K562 (cell line): ENCODE measurements around the gene ZFAND3. TPM values are rescaled to one million over a fixed set of nuclear protein-coding genes. Genes with fewer than 3 reads are reported as not detected.
A peak's percentile ranks its signal among the peaks of the same experiment; 100 is the strongest.

Experiments used
- ATAC-seq: fragments of 200-7000 bp; cut with Tn5 transposase; 3 replicates; pipeline ENCODE4 v1.9.1; 2020; ENCODE audit warnings: moderate library complexity
- BruUV-seq: library from RNA; stranded (reverse); fragments of 400-500 nt; replicated peaks from 2 replicates; lab custom pipeline; 2021; lab: Mats Ljungman, UMichigan
- CTCF ChIA-PET: fragments of 300-600 bp; formaldehyde crosslinking; extraction: SDS; loops from one replicate; lab custom pipeline; 2021; ENCODE audit warnings: low intra/inter-chr PET ratio; lab: Yijun Ruan, JAX
- POLR2A ChIA-PET: fragments of 300-600, 350-650 bp; sonication (Branson Sonifier 250); formaldehyde crosslinking; extraction: SDS; loops from one replicate; lab custom pipeline; 2021; ENCODE audit warnings: antibody characterized with exemption, inconsistent platforms; lab: Yijun Ruan, JAX
- DNase-seq, 4 experiments: peaks; one replicate each; pipeline versions ENCODE4 v3.0.0 to v3.0.0-alpha.2; 2011 to 2018; ENCODE audit warnings: low spot score in 3 of 4, mixed read lengths in 3 of 4; ENCODE audit errors: extremely low read depth in 1 of 4
- FAIRE-seq: peaks from 2 replicates; lab custom pipeline; 2011; peaks lifted over from hg19 to GRCh38; lab: Jason Lieb, UNC
- H2AFZ ChIP-seq: 2 replicates; pipeline ENCODE4 v1.6.0; 2011; ENCODE audit warnings: low read depth, low read length, control low read depth, inconsistent platforms
- H3K27ac ChIP-seq: fragments of 200-600 bp; 3 replicates; pipeline ENCODE4 v1.8.0; 2011; ENCODE audit warnings: low read depth, mild to moderate bottlenecking, control low read depth, inconsistent platforms, low read length, moderate library complexity, mixed read lengths; ENCODE audit errors: extremely low read depth
- H3K27me3 ChIP-seq, 2 experiments: fragments of 300-600 bp in 1 of 2; 2 replicates in 1 of 2; 3 replicates in 1 of 2; pipeline versions ENCODE4 v1.6.0 to v1.8.0; 2011; ENCODE audit warnings: inconsistent platforms in 2 of 2, low read length in 2 of 2, mild to moderate bottlenecking in 1 of 2, mixed read lengths in 1 of 2, moderate library complexity in 1 of 2; ENCODE audit not compliant: control insufficient read depth in 2 of 2, insufficient read depth in 2 of 2
- H3K36me3 ChIP-seq: fragments of 300-600 bp; 3 replicates; pipeline ENCODE4 v1.8.0; 2011; ENCODE audit warnings: mild to moderate bottlenecking, low read length, inconsistent platforms; ENCODE audit not compliant: control insufficient read depth, insufficient read depth
- H3K4me1 ChIP-seq, 2 experiments: fragments of 200-600 bp in 1 of 2; replicated peaks in 1 of 2; 2 replicates in 1 of 2; 3 replicates in 1 of 2; pipeline versions ENCODE4 v1.5.1 to v1.8.0; 2011; ENCODE audit warnings: inconsistent platforms in 2 of 2, low read length in 2 of 2, mild to moderate bottlenecking in 1 of 2, mixed read lengths in 1 of 2, moderate library complexity in 1 of 2; ENCODE audit not compliant: control insufficient read depth in 2 of 2, insufficient read depth in 2 of 2
- H3K4me2 ChIP-seq: 2 replicates; pipeline ENCODE4 v1.6.1; 2011; ENCODE audit warnings: low read length, control low read depth, inconsistent platforms, mixed read lengths; ENCODE audit not compliant: insufficient read depth
- H3K4me3 ChIP-seq: fragments of 200-600 bp; sonication (generic), shearing (Covaris generic); 2 replicates; pipeline ENCODE4 v1.5.1; 2016; ENCODE audit warnings: control low read depth, inconsistent platforms
- H3K79me2 ChIP-seq: fragments of 200-600 bp; 3 replicates; pipeline ENCODE4 v1.8.0; 2011; ENCODE audit warnings: low read length, inconsistent platforms; ENCODE audit not compliant: control insufficient read depth, insufficient read depth
- H3K9ac ChIP-seq, 2 experiments: 2 replicates each; pipeline versions ENCODE4 v1.6.0 to v1.6.1; 2011; ENCODE audit warnings: low read depth in 2 of 2, low read length in 2 of 2, control low read depth in 1 of 2, inconsistent platforms in 1 of 2, mild to moderate bottlenecking in 1 of 2, mixed read lengths in 1 of 2; ENCODE audit not compliant: insufficient read depth in 1 of 2
- H3K9me1 ChIP-seq: one replicate; pipeline ENCODE4 v1.6.0; 2011; ENCODE audit warnings: inconsistent platforms, mild to moderate bottlenecking, low read length, moderate library complexity; ENCODE audit not compliant: control insufficient read depth, insufficient read depth
- H3K9me3 ChIP-seq: replicated peaks from 2 replicates; pipeline ENCODE4 v1.5.1; 2011; ENCODE audit warnings: low read depth, low read length, inconsistent platforms; ENCODE audit not compliant: control insufficient read depth, insufficient read depth
- H4K20me1 ChIP-seq: replicated peaks from 2 replicates; pipeline ENCODE4 v1.6.1; 2011; ENCODE audit warnings: low read length, inconsistent platforms, mixed read lengths; ENCODE audit not compliant: control insufficient read depth, insufficient read depth
- ARID2 ChIP-seq: fragments of 450-650 bp; IDR thresholded peaks from 2 replicates; pipeline ENCODE4 v1.6.1; 2017; ENCODE audit warnings: antibody characterized with exemption, mild to moderate bottlenecking
- EWSR1 ChIP-seq: fragments of 450-650 bp; IDR thresholded peaks from 2 replicates; pipeline ENCODE4 v1.6.1; 2018; ENCODE audit warnings: borderline replicate concordance, mild to moderate bottlenecking, low read depth, moderate library complexity; ENCODE audit not compliant: partially characterized antibody
- GABPB1 ChIP-seq: sonication (generic); formaldehyde crosslinking; IDR thresholded peaks from 2 replicates; pipeline ENCODE4 v1.8.0; 2022; ENCODE audit warnings: mild to moderate bottlenecking, missing genetic modification reagents
- NR2C2 ChIP-seq, 2 experiments: fragments of 200-800 bp in 1 of 2; sonication (Bioruptor generic) in 1 of 2; sonication (generic) in 1 of 2; formaldehyde crosslinking in 1 of 2; IDR thresholded peaks; 2 replicates each; pipeline versions ENCODE4 v1.6.1 to v1.8.0; 2016 to 2022; ENCODE audit warnings: mild to moderate bottlenecking in 1 of 2, missing compliant biosample characterization in 1 of 2, missing genetic modification characterization in 1 of 2, missing genetic modification reagents in 1 of 2
- PHB2 ChIP-seq: fragments of 450-650 bp; IDR thresholded peaks from 2 replicates; pipeline ENCODE4 v1.6.1; 2017; ENCODE audit warnings: low read depth
- RFX1 ChIP-seq: fragments of 450-650 bp; IDR thresholded peaks from 2 replicates; pipeline ENCODE4 v1.6.1; 2016; ENCODE audit warnings: mild to moderate bottlenecking, moderate library complexity
- RNF2 ChIP-seq: sonication (generic); IDR thresholded peaks from 2 replicates; pipeline ENCODE4 v1.6.1; 2016
- STAT5B ChIP-seq: fragments of 250-450 bp; sonication (Bioruptor Pico); IDR thresholded peaks from 2 replicates; pipeline ENCODE4 v1.8.0; 2021; ENCODE audit warnings: mild to moderate bottlenecking, inconsistent platforms
- TAF1 ChIP-seq: IDR thresholded peaks from 2 replicates; pipeline ENCODE4 v1.6.1; 2011; ENCODE audit warnings: mild to moderate bottlenecking, low read length, moderate library complexity; ENCODE audit not compliant: insufficient read depth, control insufficient read depth, severe bottlenecking; ENCODE audit errors: extremely low read depth
- TRIM28 ChIP-seq: fragments of 450-650 bp; IDR thresholded peaks from 2 replicates; pipeline ENCODE4 v1.6.1; 2017
- ZBED1 ChIP-seq: IDR thresholded peaks from 2 replicates; pipeline ENCODE4 v1.6.1; 2014
- ZBTB7A ChIP-seq: IDR thresholded peaks from 2 replicates; pipeline ENCODE4 v1.6.1; 2011; ENCODE audit warnings: low read depth, mild to moderate bottlenecking, low read length, moderate library complexity, borderline replicate concordance; ENCODE audit not compliant: control insufficient read depth
- ZNF121 ChIP-seq: sonication (generic); formaldehyde crosslinking; conservative IDR thresholded peaks from 2 replicates; pipeline ENCODE4 v1.8.0; 2022; ENCODE audit warnings: missing genetic modification reagents
- ZNF165 ChIP-seq: fragments of 250-450 bp; sonication (Bioruptor Pico); IDR thresholded peaks from 2 replicates; pipeline ENCODE4 v1.4.0; 2020; ENCODE audit warnings: borderline replicate concordance
- ZNF347 ChIP-seq: fragments of 450-650 bp; formaldehyde crosslinking; IDR thresholded peaks from 2 replicates; pipeline ENCODE4 v1.4.0; 2020; ENCODE audit warnings: low read depth, mild to moderate bottlenecking, moderate library complexity
- ZNF707 ChIP-seq: fragments of 250-450 bp; sonication (Bioruptor Pico); conservative IDR thresholded peaks from 2 replicates; pipeline ENCODE4 v1.8.0; 2022; ENCODE audit warnings: inconsistent platforms, mild to moderate bottlenecking, moderate library complexity
- WGBS: fragments of 100-300 bp; shearing (Covaris generic); methylation state at CpG from one replicate; pipeline ENCODE4 v1.1.6; 2016; ENCODE audit warnings: low coverage, mixed read lengths; ENCODE audit not compliant: insufficient coverage; ENCODE audit errors: missing lambda C conversion rate; 5-methylcytosine and 5-hydroxymethylcytosine counted together
- in situ Hi-C: fragments of 300-500 bp; cut with MboI; formaldehyde crosslinking; loops from 4 replicates; pipeline ENCODE4 v1.15.0; 2018; ENCODE audit warnings: inconsistent platforms, mixed read lengths
- intact Hi-C: fragments of 100-400 bp; cut with micrococcal nuclease; formaldehyde crosslinking; loops from 2 replicates; pipeline ENCODE4 v1.14.2; 2022
- polyA plus RNA-seq, 8 experiments: library from polyadenylated mRNA; depleted of rRNA in 4 of 8; stranded (reverse) in 5 of 8; unstranded in 3 of 8; fragments of >200 nt; fragmentation: Nextera tagmentation in 2 of 8; fragmentation: Illumina TruSeq in 1 of 8; extraction: Ambion mirVana in 2 of 8; extraction: Trizol in 1 of 8; gene quantifications; 2 replicates each; pipeline versions ENCODE4 v1.2.1 to v1.2.3, GENCODE V29; 2011 to 2014; ENCODE audit warnings: inconsistent platforms in 1 of 8, missing spikeins in 1 of 8
- total RNA-seq, 7 experiments: library from RNA; depleted of rRNA in 6 of 7; stranded (reverse); fragments of >200 nt in 6 of 7; fragmentation: Illumina TruSeq in 2 of 7; extraction: Trizol in 2 of 7; gene quantifications; 2 replicates each; pipeline versions ENCODE4 v1.2.1 to v1.2.3, GENCODE V29; 2011 to 2021; ENCODE audit warnings: low replicate concordance in 1 of 7
- TF ChIP-seq, protein P1 (sequence below), 3 experiments: IDR thresholded peaks in 2 of 3; conservative IDR thresholded peaks in 1 of 3; 2 replicates each; pipeline ENCODE4 v1.5.1; 2011 to 2012; ENCODE audit warnings: low read length in 3 of 3, mild to moderate bottlenecking in 3 of 3, control low read depth in 2 of 3, improper control_type of control experiment in 1 of 3, inconsistent platforms in 1 of 3, low read depth in 1 of 3, mixed read lengths in 1 of 3, moderate library complexity in 1 of 3; ENCODE audit not compliant: insufficient read depth in 2 of 3
- TF ChIP-seq, protein P2 (sequence below): fragments of 450-650 bp; formaldehyde crosslinking; IDR thresholded peaks from 2 replicates; pipeline ENCODE4 v1.4.0; 2020; ENCODE audit warnings: mild to moderate bottlenecking, moderate library complexity
- TF ChIP-seq, protein P3 (sequence below): sonication (generic); formaldehyde crosslinking; IDR thresholded peaks from 2 replicates; pipeline ENCODE4 v1.8.0; 2022; ENCODE audit warnings: mild to moderate bottlenecking, low read depth, missing genetic modification reagents

The ZFAND3 gene
- total and polyA plus RNA-seq, 9 of the 15 experiments (the other 6 are each of a cell fraction or from before 2014, with no cell fraction given): 0.81 to 26.6 (median 11.8) TPM

DNA sequence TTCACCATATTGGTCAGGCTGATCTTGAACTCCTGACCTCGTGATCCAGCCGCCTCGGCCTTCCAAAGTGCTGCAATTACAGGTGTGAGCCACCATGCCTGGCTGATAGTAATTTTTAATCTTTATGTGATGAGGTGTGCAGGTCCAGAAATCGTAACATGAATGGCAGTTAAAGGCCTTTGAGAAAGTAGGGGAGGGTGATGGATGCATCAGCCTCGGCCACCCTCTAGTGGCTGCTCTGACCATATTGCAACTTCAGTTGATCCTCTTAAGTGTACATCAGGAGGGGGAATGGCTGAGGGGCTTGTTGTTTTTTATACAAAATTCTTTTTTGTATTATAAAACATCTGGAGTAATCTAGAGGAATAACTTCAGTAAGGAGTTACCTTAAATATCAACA, 193.0 kb downstream of the ZFAND3 start:
- H3K4me1 ChIP-seq: no peaks in the 10 kb centered on the region; a peak in 1 of 5 replicates
- 52% methylated on average over 5 of the region's 5 CpGs for WGBS
- H3K27me3 ChIP-seq: no peaks in the 10 kb centered on the region
- ATAC-seq: peak; percentile 92
- H4K20me1 ChIP-seq: peaks cover 20% of the 10 kb centered on the region
- CTCF ChIA-PET: interaction anchor here (1.2 to 1.7 kb wide), 2 partner anchors 221 to 529 kb away, joined by 4 to 5 read pairs; no protein-coding TSS in a partner anchor
- H3K9me1 ChIP-seq: no peaks in the 10 kb centered on the region
- intact Hi-C loops (loop anchor here (1.0 to 10.0 kb wide), 3 partner anchors 148 to 305 kb away; no protein-coding TSS in a partner anchor), in situ Hi-C loops (loop anchor here (10.0 kb wide), 1 partner anchor 218 kb away; no protein-coding TSS in a partner anchor)
- peak; percentile 39 to 57 (median 44) for DNase-seq
- no peaks in the 10 kb centered on the region; the same call in 2 of the 3 replicates for H3K79me2 ChIP-seq
- H3K9me3 ChIP-seq: no peaks in the 10 kb centered on the region
- no TSS peak for BruUV-seq
- FAIRE-seq: peak; percentile 42
- POLR2A ChIA-PET: no interaction called here
- H3K9ac ChIP-seq: no peak overlapping the region
- H3K27ac ChIP-seq: no peak overlapping the region
- no peaks in the 10 kb centered on the region for H3K36me3 ChIP-seq
- H3K4me2 ChIP-seq: no peak overlapping the region
- H3K4me3 ChIP-seq: no peak overlapping the region
- no peak overlapping the region for H2AFZ ChIP-seq
- no peak for TF ChIP-seq TAF1
- TF ChIP-seq, protein P1, sequence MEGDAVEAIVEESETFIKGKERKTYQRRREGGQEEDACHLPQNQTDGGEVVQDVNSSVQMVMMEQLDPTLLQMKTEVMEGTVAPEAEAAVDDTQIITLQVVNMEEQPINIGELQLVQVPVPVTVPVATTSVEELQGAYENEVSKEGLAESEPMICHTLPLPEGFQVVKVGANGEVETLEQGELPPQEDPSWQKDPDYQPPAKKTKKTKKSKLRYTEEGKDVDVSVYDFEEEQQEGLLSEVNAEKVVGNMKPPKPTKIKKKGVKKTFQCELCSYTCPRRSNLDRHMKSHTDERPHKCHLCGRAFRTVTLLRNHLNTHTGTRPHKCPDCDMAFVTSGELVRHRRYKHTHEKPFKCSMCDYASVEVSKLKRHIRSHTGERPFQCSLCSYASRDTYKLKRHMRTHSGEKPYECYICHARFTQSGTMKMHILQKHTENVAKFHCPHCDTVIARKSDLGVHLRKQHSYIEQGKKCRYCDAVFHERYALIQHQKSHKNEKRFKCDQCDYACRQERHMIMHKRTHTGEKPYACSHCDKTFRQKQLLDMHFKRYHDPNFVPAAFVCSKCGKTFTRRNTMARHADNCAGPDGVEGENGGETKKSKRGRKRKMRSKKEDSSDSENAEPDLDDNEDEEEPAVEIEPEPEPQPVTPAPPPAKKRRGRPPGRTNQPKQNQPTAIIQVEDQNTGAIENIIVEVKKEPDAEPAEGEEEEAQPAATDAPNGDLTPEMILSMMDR (IDR thresholded peaks at IDR 0.05 in 2 of 3, conservative IDR thresholded peaks at IDR 0.05 in 1 of 3; ENCODE audit: insufficient read depth in 2 of 3, low read depth in 1 of 3, low read length in 3 of 3): peak; percentile 69 to 83 (median 73)
- TF ChIP-seq, protein P2, sequence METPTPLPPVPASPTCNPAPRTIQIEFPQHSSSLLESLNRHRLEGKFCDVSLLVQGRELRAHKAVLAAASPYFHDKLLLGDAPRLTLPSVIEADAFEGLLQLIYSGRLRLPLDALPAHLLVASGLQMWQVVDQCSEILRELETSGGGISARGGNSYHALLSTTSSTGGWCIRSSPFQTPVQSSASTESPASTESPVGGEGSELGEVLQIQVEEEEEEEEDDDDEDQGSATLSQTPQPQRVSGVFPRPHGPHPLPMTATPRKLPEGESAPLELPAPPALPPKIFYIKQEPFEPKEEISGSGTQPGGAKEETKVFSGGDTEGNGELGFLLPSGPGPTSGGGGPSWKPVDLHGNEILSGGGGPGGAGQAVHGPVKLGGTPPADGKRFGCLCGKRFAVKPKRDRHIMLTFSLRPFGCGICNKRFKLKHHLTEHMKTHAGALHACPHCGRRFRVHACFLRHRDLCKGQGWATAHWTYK (CRISPR knock-in tag): no peak
- TF ChIP-seq EWSR1: no peak
- no peak for TF ChIP-seq NR2C2 (CRISPR knock-in tag; IDR thresholded peaks at IDR 0.05)
- TF ChIP-seq NR2C2 (tag; IDR thresholded peaks at IDR 0.05): no peak
- TF ChIP-seq ZNF347: no peak
- TF ChIP-seq, protein P3, sequence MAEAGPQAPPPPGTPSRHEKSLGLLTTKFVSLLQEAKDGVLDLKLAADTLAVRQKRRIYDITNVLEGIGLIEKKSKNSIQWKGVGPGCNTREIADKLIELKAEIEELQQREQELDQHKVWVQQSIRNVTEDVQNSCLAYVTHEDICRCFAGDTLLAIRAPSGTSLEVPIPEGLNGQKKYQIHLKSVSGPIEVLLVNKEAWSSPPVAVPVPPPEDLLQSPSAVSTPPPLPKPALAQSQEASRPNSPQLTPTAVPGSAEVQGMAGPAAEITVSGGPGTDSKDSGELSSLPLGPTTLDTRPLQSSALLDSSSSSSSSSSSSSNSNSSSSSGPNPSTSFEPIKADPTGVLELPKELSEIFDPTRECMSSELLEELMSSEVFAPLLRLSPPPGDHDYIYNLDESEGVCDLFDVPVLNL (CRISPR knock-in tag): no peak
- TF ChIP-seq STAT5B (CRISPR knock-in tag): no peak
- TF ChIP-seq ARID2: peak; percentile 42; the same call in 1 of the 2 replicates
- no peak for TF ChIP-seq ZNF707 (CRISPR knock-in tag)
- no peak for TF ChIP-seq ZBED1
- TF ChIP-seq PHB2: no peak
- no peak for TF ChIP-seq RFX1
- no peak for TF ChIP-seq GABPB1 (CRISPR knock-in tag)
- TF ChIP-seq ZNF121 (CRISPR knock-in tag): no peak
- no peak for TF ChIP-seq ZBTB7A
- TF ChIP-seq ZNF165 (CRISPR knock-in tag): no peak
- no peak for TF ChIP-seq TRIM28
- TF ChIP-seq RNF2: no peak
